ENCODE measurements around the gene ZDHHC12.

Gene ZDHHC12

DNA sequence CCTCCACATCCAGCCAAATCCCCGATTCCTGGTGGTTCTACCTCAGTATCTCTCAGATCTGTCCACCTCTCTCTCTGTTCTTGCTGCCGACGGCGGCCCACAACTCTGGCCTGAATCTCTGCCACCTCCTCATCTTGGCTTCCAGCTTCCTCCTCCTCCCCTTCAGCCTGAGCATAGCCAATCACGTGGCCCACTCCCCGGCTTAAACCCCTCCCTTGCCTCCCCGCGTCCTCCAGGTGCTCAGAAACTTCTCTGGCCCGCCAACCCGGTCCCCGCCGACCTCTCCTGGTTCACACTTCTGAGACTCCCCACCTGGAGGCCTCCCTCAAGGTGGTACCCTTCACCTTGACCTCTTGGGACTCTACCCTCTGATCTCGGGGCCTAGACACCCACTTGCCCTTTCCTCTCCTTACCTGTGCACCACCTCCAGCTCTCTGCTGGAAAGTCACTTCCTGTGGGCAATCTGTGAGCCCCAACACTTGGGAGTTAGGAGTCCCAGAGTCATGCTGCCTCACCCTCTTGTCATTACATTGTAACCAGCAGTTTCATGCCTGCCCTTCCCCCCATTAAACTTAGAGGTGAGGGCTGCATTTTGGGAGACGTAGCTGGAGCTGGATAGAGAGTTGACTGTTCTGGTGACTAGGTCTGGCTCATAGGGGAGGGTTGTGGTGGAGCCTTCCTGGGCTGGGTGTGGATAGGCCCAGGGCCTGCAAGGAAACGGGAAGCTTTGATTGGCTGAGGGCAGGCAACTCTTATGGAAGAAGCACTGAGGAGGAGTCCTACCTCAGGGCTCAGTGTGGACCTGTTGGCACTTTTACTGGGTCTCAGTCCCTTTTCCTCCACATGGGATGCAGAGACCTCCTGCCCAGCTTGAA lies 39.4 kb downstream of the ZDHHC12 start:
- peaks cover 26% of the 10 kb centered on the region for H3K36me3 ChIP-seq (ENCODE audit: insufficient read depth, insufficient read length, low read length)
- peaks cover 12% of the 10 kb centered on the region for H3K4me1 ChIP-seq (ENCODE audit: insufficient read depth, insufficient read length)
- H3K9me3 ChIP-seq (ENCODE audit: insufficient read depth, low read length), result no peaks in the 10 kb centered on the region
- TF ChIP-seq ZNF274 (IDR thresholded peaks at IDR 0.05; ENCODE audit: low read depth, low read length), result no peak
- TF ChIP-seq SUZ12 (IDR thresholded peaks at IDR 0.05; ENCODE audit: extremely low read depth, insufficient read depth, insufficient read length), result no peak
- TF ChIP-seq YY1 (IDR thresholded peaks at IDR 0.05; ENCODE audit: insufficient read depth, insufficient read length), result no peak
- DNase-seq (ENCODE audit: low read depth, low spot score), result no peak
- no peaks in the 10 kb centered on the region for H3K27me3 ChIP-seq (ENCODE audit: insufficient read depth, insufficient read length)
- H3K9ac ChIP-seq (ENCODE audit: insufficient read length, low read depth), result peak overlapping the region; percentile 98
- H3K4me3 ChIP-seq (ENCODE audit: insufficient read length, low read depth), result peak overlapping the region; percentile 89

DNA sequence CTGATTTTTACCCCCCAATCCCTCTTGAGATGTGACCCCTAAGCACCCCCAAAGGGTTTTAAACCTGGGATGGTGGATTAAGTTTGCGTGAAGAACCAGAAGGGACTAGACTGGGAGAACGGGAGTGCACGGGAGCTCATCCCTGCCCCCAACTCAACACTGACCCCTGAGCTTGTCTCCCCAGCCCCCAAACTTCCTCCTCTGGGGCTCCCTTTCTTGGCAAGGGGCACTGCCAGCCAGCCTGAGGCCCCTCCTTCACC lies 39.9 kb downstream of the ZDHHC12 start:
- Histone ChIP-seq H3K9me3 (ENCODE audit: insufficient read depth, low read length) (no peaks in the 10 kb centered on the region), H3K27me3 (ENCODE audit: insufficient read depth, insufficient read length) (no peaks in the 10 kb centered on the region), H3K36me3 (ENCODE audit: insufficient read depth, insufficient read length, low read length) (peaks cover 26% of the 10 kb centered on the region), H3K4me1 (ENCODE audit: insufficient read depth, insufficient read length) (peaks cover 12% of the 10 kb centered on the region), H3K9ac (ENCODE audit: insufficient read length, low read depth) (peak overlapping the region; percentile 98), H3K4me3 (ENCODE audit: insufficient read length, low read depth) (peak overlapping the region; percentile 89)
- no peak for DNase-seq (ENCODE audit: low read depth, low spot score)
- TF ChIP-seq ZNF274 (IDR thresholded peaks at IDR 0.05; ENCODE audit: low read depth, low read length) (no peak), SUZ12 (IDR thresholded peaks at IDR 0.05; ENCODE audit: extremely low read depth, insufficient read depth, insufficient read length) (no peak), YY1 (IDR thresholded peaks at IDR 0.05; ENCODE audit: insufficient read depth, insufficient read length) (no peak)

DNA sequence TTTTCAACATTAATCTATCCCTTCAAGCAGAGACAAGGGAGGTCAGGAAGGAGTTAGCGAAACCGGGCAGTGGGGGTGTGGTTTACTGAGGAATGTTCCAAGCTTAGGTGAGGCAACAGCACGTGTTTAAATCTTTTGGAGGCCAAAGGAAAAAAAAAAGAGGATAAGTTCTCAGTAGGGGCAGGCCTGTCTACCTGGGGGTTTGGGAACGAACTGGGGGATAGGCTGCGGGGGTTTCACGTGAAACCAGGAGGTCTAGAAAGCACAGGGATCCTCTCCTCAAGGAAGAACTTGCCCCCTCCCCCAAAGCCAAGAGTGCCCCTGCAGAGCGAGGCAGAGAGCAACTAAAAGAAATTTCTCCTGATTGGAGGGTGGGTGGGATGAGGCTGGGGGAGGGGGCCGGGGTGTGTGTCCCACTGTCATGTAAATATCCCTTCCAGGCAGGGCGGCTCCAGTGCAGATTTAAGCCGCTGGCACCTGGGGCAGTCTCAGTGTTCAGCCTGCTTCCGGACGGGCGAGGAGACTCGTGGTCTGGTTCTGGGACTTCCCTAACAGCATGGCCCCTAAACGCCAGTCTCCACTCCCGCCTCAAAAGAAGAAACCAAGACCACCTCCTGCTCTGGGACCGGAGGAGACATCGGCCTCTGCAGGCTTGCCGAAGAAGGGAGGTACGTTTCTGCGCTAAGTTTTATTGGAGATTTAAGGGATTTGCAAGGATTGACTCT lies 40.4 kb downstream of the ZDHHC12 start:
- H3K4me1 ChIP-seq (ENCODE audit: insufficient read depth, insufficient read length), result peaks cover 12% of the 10 kb centered on the region
- peaks cover 26% of the 10 kb centered on the region for H3K36me3 ChIP-seq (ENCODE audit: insufficient read depth, insufficient read length, low read length)
- TF ChIP-seq YY1 (IDR thresholded peaks at IDR 0.05; ENCODE audit: insufficient read depth, insufficient read length) (no peak), ZNF274 (IDR thresholded peaks at IDR 0.05; ENCODE audit: low read depth, low read length) (no peak), SUZ12 (IDR thresholded peaks at IDR 0.05; ENCODE audit: extremely low read depth, insufficient read depth, insufficient read length) (no peak)
- peak overlapping the region; percentile 98 for H3K9ac ChIP-seq (ENCODE audit: insufficient read length, low read depth)
- H3K9me3 ChIP-seq (ENCODE audit: insufficient read depth, low read length), result no peaks in the 10 kb centered on the region
- H3K27me3 ChIP-seq (ENCODE audit: insufficient read depth, insufficient read length), result no peaks in the 10 kb centered on the region
- DNase-seq (ENCODE audit: low read depth, low spot score), result peak; percentile 95
- H3K4me3 ChIP-seq (ENCODE audit: insufficient read length, low read depth), result peak overlapping the region; percentile 89

DNA sequence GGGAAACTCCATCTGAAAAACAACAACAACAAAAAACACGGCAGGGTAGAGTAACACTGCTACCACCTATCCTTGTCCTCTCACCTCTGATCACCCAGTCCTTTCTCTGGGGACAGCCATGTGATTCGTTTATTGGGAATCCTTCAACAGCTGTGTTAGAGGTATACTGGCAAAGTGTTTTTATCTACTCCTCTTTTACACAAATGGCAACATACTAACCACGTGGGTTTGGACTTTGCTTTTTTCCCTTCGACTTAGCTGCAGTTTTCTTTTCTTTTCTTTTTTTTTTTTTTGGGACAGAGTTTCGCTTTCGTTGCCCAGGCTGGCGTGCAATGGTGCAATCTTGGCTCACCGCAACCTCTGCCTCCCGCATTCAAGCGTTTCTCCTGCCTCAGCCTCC lies 46.1 kb downstream of the ZDHHC12 start:
- TF ChIP-seq SUZ12 (IDR thresholded peaks at IDR 0.05; ENCODE audit: extremely low read depth, insufficient read depth, insufficient read length) (no peak), ZNF274 (IDR thresholded peaks at IDR 0.05; ENCODE audit: low read depth, low read length) (no peak), YY1 (IDR thresholded peaks at IDR 0.05; ENCODE audit: insufficient read depth, insufficient read length) (no peak)

DNA sequence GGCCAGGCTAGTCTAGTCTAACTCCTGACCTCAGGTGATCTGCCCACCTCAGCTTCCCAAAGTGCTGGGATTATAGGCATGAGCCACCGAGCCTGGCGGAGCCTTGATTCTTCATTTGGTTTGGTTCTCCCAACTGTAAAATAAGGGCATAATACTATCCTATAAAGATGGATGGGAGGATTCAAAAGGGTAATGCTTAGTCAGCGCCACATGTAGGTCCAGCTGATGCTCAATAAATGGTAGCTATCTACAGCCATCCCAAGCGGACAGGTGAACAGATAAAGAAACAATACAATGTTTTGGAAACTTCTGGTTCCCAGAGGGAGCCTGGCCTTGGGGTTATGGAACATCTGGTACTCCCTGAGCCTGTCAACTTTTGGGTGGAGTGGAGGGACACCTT lies 48.5 kb downstream of the ZDHHC12 start:
- H3K36me3 ChIP-seq (ENCODE audit: insufficient read depth, insufficient read length, low read length), result no peaks in the 10 kb centered on the region
- H3K4me1 ChIP-seq (ENCODE audit: insufficient read depth, insufficient read length), result no peaks in the 10 kb centered on the region
- H3K9ac ChIP-seq (ENCODE audit: insufficient read length, low read depth), result no peak overlapping the region
- H3K9me3 ChIP-seq (ENCODE audit: insufficient read depth, low read length), result no peaks in the 10 kb centered on the region
- H3K27me3 ChIP-seq (ENCODE audit: insufficient read depth, insufficient read length), result no peaks in the 10 kb centered on the region
- TF ChIP-seq ZNF274 (IDR thresholded peaks at IDR 0.05; ENCODE audit: low read depth, low read length) (no peak), YY1 (IDR thresholded peaks at IDR 0.05; ENCODE audit: insufficient read depth, insufficient read length) (no peak), SUZ12 (IDR thresholded peaks at IDR 0.05; ENCODE audit: extremely low read depth, insufficient read depth, insufficient read length) (no peak)
- DNase-seq (ENCODE audit: low read depth, low spot score), result no peak
- H3K4me3 ChIP-seq (ENCODE audit: insufficient read length, low read depth), result no peak overlapping the region

More for the DNA sequence above, 46.1 kb downstream of the ZDHHC12 start:
- no peaks in the 10 kb centered on the region for H3K4me1 ChIP-seq (ENCODE audit: insufficient read depth, insufficient read length)
- no peak overlapping the region for H3K9ac ChIP-seq (ENCODE audit: insufficient read length, low read depth)
- no peaks in the 10 kb centered on the region for H3K9me3 ChIP-seq (ENCODE audit: insufficient read depth, low read length)
- no peaks in the 10 kb centered on the region for H3K27me3 ChIP-seq (ENCODE audit: insufficient read depth, insufficient read length)
- no peak overlapping the region for H3K4me3 ChIP-seq (ENCODE audit: insufficient read length, low read depth)
- DNase-seq (ENCODE audit: low read depth, low spot score), result no peak
- no peaks in the 10 kb centered on the region for H3K36me3 ChIP-seq (ENCODE audit: insufficient read depth, insufficient read length, low read length)
